ENCODE measurements around the gene ADAMTS15. TPM values are rescaled to one million over a fixed set of nuclear protein-coding genes. Genes with fewer than 3 reads are reported as not detected.

The ADAMTS15 gene
- total RNA-seq, 2 experiments from 2014 or later: not detected

GRCh38 chr11:130428316-130429119, 19.9 kb upstream of the ADAMTS15 start, which contains the start of gene ADAMTS8:
Gene ADAMTS8, minus strand, starts transcription at chr11:130428609. Its CDS starts 323 bp downstream, at chr11:130428286.
- H4K20me1 ChIP-seq (ENCODE audit: insufficient read depth, low read length): no peaks in the 10 kb centered on the region
- no peaks in the 10 kb centered on the region for H3K79me2 ChIP-seq (ENCODE audit: insufficient read depth, low read depth, low read length)
- H3K4me3 ChIP-seq (ENCODE audit: low read depth, low read length, poor library complexity, severe bottlenecking): no peak within 1 kb of the TSS
- H3K27ac ChIP-seq (ENCODE audit: low read depth, low read length, poor library complexity, severe bottlenecking): no peak within 1 kb of the TSS
- no peak within 1 kb of the TSS for H3K4me2 ChIP-seq (ENCODE audit: low read length)
- no peaks in the 10 kb centered on the region for H3K4me1 ChIP-seq (ENCODE audit: insufficient read depth, low read length, poor library complexity, severe bottlenecking)
- H3K36me3 ChIP-seq (ENCODE audit: insufficient read depth, low read length): no peaks in the 10 kb centered on the region
- no peak for DNase-seq (ENCODE audit: low spot score)
- ChIA-PET POLR2A (no interaction called here), CTCF (ENCODE audit: unreplicated experiment) (no interaction called here)
- no peak for TF ChIP-seq CTCF (conservative IDR thresholded peaks at IDR 0.05; ENCODE audit: low read length)
- no peak for TF ChIP-seq EZH2phosphoT487 (IDR thresholded peaks at IDR 0.05; ENCODE audit: borderline replicate concordance, low read depth, low read length)
- H2AFZ ChIP-seq (ENCODE audit: low read length): no peak within 1 kb of the TSS
- intact Hi-C loops (cut with micrococcal nuclease; ENCODE audit: unreplicated experiment): no loop called here
- no peaks in the 10 kb centered on the region for H3K9me2 ChIP-seq (ENCODE audit: insufficient read depth, low read length)
- BruUV-seq (replicated peaks): no TSS peak
- H3K9me3 ChIP-seq (ENCODE audit: low read length): no peaks in the 10 kb centered on the region

GRCh38 chr11:130429120-130429681, 19.2 kb upstream of the ADAMTS15 start:
- 0 out of 2 replicates have a peak, but pooled peaks have one; percentile 14 for TF ChIP-seq CTCF (conservative IDR thresholded peaks at IDR 0.05; ENCODE audit: low read length)
- no peak for TF ChIP-seq EZH2phosphoT487 (IDR thresholded peaks at IDR 0.05; ENCODE audit: borderline replicate concordance, low read depth, low read length)
- Histone ChIP-seq H3K9me3 (ENCODE audit: low read length) (no peaks in the 10 kb centered on the region), H3K27ac (ENCODE audit: low read depth, low read length, poor library complexity, severe bottlenecking) (no peak overlapping the region), H2AFZ (ENCODE audit: low read length) (no peak overlapping the region), H3K4me3 (ENCODE audit: low read depth, low read length, poor library complexity, severe bottlenecking) (no peak overlapping the region), H3K4me1 (ENCODE audit: insufficient read depth, low read length, poor library complexity, severe bottlenecking) (no peaks in the 10 kb centered on the region), H3K4me2 (ENCODE audit: low read length) (no peak overlapping the region), H4K20me1 (ENCODE audit: insufficient read depth, low read length) (no peaks in the 10 kb centered on the region), H3K36me3 (ENCODE audit: insufficient read depth, low read length) (no peaks in the 10 kb centered on the region), H3K79me2 (ENCODE audit: insufficient read depth, low read depth, low read length) (no peaks in the 10 kb centered on the region), H3K9me2 (ENCODE audit: insufficient read depth, low read length) (no peaks in the 10 kb centered on the region)
- BruUV-seq (replicated peaks): no TSS peak
- ChIA-PET CTCF (ENCODE audit: unreplicated experiment) (no interaction called here), POLR2A (no interaction called here)
- no peak for DNase-seq (ENCODE audit: low spot score)
- intact Hi-C loops (cut with micrococcal nuclease; ENCODE audit: unreplicated experiment): no loop called here

- Histone ChIP-seq H3K9me3 (ENCODE audit: low read length) (no peaks in the 10 kb centered on the region), H2AFZ (ENCODE audit: low read length) (no peak overlapping the region), H3K36me3 (ENCODE audit: insufficient read depth, low read length) (no peaks in the 10 kb centered on the region), H3K4me3 (ENCODE audit: low read depth, low read length, poor library complexity, severe bottlenecking) (no peak overlapping the region), H3K79me2 (ENCODE audit: insufficient read depth, low read depth, low read length) (no peaks in the 10 kb centered on the region), H4K20me1 (ENCODE audit: insufficient read depth, low read length) (no peaks in the 10 kb centered on the region), H3K9me2 (ENCODE audit: insufficient read depth, low read length) (no peaks in the 10 kb centered on the region), H3K27ac (ENCODE audit: low read depth, low read length, poor library complexity, severe bottlenecking) (no peak overlapping the region), H3K4me1 (ENCODE audit: insufficient read depth, low read length, poor library complexity, severe bottlenecking) (no peaks in the 10 kb centered on the region), H3K4me2 (ENCODE audit: low read length) (no peak overlapping the region)
- no TSS peak for BruUV-seq (replicated peaks)
- ChIA-PET CTCF (ENCODE audit: unreplicated experiment) (no interaction called here), POLR2A (no interaction called here)
- no peak for DNase-seq (ENCODE audit: low spot score)
- intact Hi-C loops (cut with micrococcal nuclease; ENCODE audit: unreplicated experiment): no loop called here
- TF ChIP-seq EZH2phosphoT487 (IDR thresholded peaks at IDR 0.05; ENCODE audit: borderline replicate concordance, low read depth, low read length) (no peak), CTCF (conservative IDR thresholded peaks at IDR 0.05; ENCODE audit: low read length) (no peak)
Observed at GRCh38 chr11:130429983-130430382, 18.5 kb upstream of the ADAMTS15 start.
